Measurements from ENCODE around the gene PAK4.

GRCh38 chr19:39190768-39191167, 65.2 kb downstream of the PAK4 start:
- TF ChIP-seq CTCF (IDR thresholded peaks at IDR 0.05; ENCODE audit: insufficient read depth, low read length, poor library complexity, severe bottlenecking) = no peak
- no peak for TF ChIP-seq EZH2phosphoT487 (conservative IDR thresholded peaks at IDR 0.05; ENCODE audit: low read length)

All from SU-DHL-6 (cell line).